Neuron (in vitro differentiated cells): Measurements from ENCODE around the gene FNBP1.
"Not testable (repeated sequence)": the region's sequence is repeated elsewhere in the genome, so short reads cannot be mapped to it uniquely, and the experiment has no call there.

Experiments used
- H2AFZ ChIP-seq: one replicate; pipeline ENCODE4 v1.6.1; 2013; ENCODE audit warnings: low read depth, mild to moderate bottlenecking, inconsistent platforms, low read length, moderate library complexity
- H3K27me3 ChIP-seq: one replicate; pipeline ENCODE4 v1.6.1; 2013; ENCODE audit warnings: low read length; ENCODE audit not compliant: insufficient read depth
- H3K36me3 ChIP-seq: one replicate; pipeline ENCODE4 v1.6.1; 2013; ENCODE audit warnings: low read length; ENCODE audit not compliant: insufficient read depth
- H3K4me1 ChIP-seq: one replicate; pipeline ENCODE4 v1.6.1; 2013; ENCODE audit warnings: low read length; ENCODE audit not compliant: insufficient read depth
- H3K4me3 ChIP-seq: 2 replicates; pipeline ENCODE4 v1.5.1; 2013; ENCODE audit warnings: mild to moderate bottlenecking, low read length, moderate library complexity
- H3K9me3 ChIP-seq: one replicate; pipeline ENCODE4 v1.6.1; 2013; ENCODE audit warnings: low read length

The FNBP1 gene

DNA sequence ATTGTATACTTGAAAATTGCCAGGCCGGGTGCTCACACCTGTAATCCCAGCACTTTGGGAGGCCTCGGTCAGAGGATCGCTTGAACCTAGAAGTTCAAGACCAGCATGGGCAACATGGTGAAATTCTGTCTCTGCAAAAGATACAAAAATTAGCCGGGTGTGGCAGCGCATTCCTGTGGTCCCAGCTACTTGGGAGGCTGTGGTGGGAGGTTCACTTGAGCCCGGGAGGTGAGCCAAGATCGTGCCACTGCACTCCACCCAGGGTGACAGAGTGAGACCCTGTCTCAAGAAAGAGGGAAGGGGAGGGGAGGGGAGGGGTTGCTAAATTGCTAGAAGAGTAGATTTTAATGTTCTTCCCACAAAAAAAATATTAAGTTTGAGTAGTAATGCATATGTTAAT lies 53.2 kb downstream of the FNBP1 start:
- no peaks in the 10 kb centered on the region for H3K27me3 ChIP-seq
- no peak overlapping the region for H3K4me3 ChIP-seq
- no peaks in the 10 kb centered on the region for H3K4me1 ChIP-seq
- H3K36me3 ChIP-seq, result no peaks in the 10 kb centered on the region
- peaks cover 3% of the 10 kb centered on the region for H3K9me3 ChIP-seq
- no peak overlapping the region for H2AFZ ChIP-seq

- Histone ChIP-seq H3K27me3 (no peaks in the 10 kb centered on the region), H3K4me1 (no peaks in the 10 kb centered on the region), H3K9me3 (peaks cover 5% of the 10 kb centered on the region), H3K36me3 (no peaks in the 10 kb centered on the region), H3K4me3 (no peak overlapping the region), H2AFZ (no peak overlapping the region)
Measured at GRCh38 chr9:129989362-129989708, 53.7 kb downstream of the FNBP1 start.

GRCh38 chr9:129988607-129989361 lies 54.2 kb downstream of the FNBP1 start:
- H3K36me3 ChIP-seq, result no peaks in the 10 kb centered on the region
- no peak overlapping the region for H2AFZ ChIP-seq
- no peaks in the 10 kb centered on the region for H3K27me3 ChIP-seq
- H3K9me3 ChIP-seq, result peaks cover 7% of the 10 kb centered on the region
- H3K4me3 ChIP-seq, result no peak overlapping the region
- H3K4me1 ChIP-seq, result no peaks in the 10 kb centered on the region

GRCh38 chr9:129987941-129988340 lies 55.0 kb downstream of the FNBP1 start:
- Histone ChIP-seq H3K4me1 (no peaks in the 10 kb centered on the region), H3K36me3 (no peaks in the 10 kb centered on the region), H2AFZ (no peak overlapping the region), H3K9me3 (peaks cover 7% of the 10 kb centered on the region), H3K27me3 (no peaks in the 10 kb centered on the region), H3K4me3 (no peak overlapping the region)

DNA sequence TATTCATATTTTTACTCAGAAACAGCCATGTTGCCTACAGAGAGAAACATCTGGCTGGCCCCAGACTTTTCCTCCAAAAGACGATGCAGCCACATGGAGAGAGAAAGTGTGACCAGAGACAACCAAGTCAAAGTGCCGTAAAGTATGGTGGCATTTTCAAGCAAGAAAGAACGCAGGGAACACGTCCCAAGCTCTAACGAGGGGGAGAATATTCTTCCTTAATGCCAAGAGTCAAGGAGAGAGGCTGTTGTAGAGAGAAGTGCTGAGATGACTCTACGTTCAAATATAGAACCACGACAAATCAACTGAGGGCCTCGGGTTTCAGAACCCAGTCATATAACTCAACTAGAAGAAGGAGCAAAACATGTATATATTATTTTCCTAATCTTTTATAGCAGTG lies 55.9 kb downstream of the FNBP1 start:
- no peaks in the 10 kb centered on the region for H3K36me3 ChIP-seq
- H2AFZ ChIP-seq, result no peak overlapping the region
- H3K9me3 ChIP-seq, result peaks cover 7% of the 10 kb centered on the region
- H3K27me3 ChIP-seq, result no peaks in the 10 kb centered on the region
- no peak overlapping the region for H3K4me3 ChIP-seq
- H3K4me1 ChIP-seq, result no peaks in the 10 kb centered on the region

DNA sequence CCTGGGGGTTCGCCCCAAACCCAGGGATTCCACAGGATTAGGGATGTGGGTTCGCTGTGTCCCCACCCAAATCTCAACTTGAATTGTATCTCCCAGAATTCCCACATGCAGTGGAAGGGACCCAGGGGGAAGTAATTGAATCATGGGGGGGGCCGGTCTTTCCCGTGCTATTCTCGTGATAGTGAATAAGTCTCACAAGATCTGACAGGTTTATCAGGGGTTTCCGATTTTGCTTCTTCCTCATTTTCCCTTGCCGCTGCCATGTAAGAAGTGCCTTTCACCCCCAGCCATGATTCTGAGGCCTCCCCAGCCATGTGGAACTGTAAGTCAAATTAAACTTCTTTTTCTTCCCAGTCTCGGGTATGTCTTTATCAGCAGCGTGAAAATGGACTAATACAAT lies 58.4 kb downstream of the FNBP1 start:
- H3K4me1 ChIP-seq, result peaks cover 11% of the 10 kb centered on the region
- not testable (repeated sequence) for H3K27me3 ChIP-seq, H3K36me3 ChIP-seq, H3K4me3 ChIP-seq, H3K9me3 ChIP-seq, H2AFZ ChIP-seq

GRCh38 chr9:129983891-129984290 lies 59.1 kb downstream of the FNBP1 start:
- Histone ChIP-seq H3K9me3 (peaks cover 7% of the 10 kb centered on the region), H3K4me1 (peaks cover 11% of the 10 kb centered on the region), H3K4me3 (no peak overlapping the region), H3K27me3 (no peaks in the 10 kb centered on the region), H2AFZ (no peak overlapping the region), H3K36me3 (no peaks in the 10 kb centered on the region)

DNA sequence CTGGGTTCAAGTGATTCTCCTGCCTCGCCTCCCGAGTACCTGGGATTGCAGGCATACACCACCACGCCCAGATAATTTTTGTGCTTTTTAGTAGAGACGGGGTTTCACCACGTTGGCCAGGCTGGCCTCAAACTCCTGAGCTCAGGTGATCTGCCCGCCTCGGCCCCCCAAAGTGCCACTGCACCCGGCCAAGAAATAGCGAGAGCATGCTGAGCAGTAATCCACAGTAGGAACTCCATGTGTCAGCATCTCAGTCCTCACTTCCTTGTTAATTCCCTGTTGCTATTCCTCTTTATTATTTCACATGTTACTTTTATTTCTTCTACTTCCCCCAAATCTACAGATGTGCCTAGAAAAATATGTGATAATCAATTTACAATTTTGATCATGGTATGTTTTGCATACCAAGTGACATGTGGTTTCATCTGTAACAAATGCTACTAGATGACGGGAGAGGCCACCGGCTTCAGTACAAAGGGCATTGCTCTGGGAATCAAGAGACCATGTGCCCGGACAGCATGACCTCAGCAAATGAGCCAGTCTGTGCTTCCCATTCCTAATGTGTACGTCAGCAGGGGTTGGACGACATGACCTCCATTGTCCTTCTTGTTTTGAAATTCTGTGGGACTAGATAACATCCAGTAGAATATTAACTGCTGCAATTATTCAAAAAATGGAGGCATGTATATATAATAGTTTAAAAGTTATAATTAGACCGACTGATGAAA lies 61.6 kb downstream of the FNBP1 start:
- Histone ChIP-seq H3K4me1 (peaks cover 11% of the 10 kb centered on the region), H3K9me3 (peaks cover 7% of the 10 kb centered on the region), H3K36me3 (peaks cover 10% of the 10 kb centered on the region), H2AFZ (no peak overlapping the region), H3K27me3 (no peaks in the 10 kb centered on the region), H3K4me3 (no peak overlapping the region)

DNA sequence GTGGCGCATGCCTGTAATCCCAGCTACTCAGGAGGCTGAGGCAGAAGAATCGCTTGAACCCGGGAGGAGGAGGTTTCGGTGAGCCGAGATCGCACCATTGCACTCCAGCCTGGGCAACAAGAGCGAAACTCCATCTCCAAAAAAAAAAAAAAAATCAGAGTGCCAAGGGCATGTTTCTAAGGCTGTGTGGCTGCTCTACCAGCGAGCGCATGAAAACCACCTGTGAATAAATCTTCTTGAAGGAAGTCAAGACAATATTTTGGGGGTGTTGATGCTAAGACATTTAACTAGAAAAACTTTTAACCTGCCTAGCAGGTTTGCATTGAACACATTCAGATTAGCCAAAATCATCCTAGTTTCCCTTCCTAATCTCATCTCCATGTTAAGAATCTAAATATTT lies 62.8 kb downstream of the FNBP1 start:
- H3K27me3 ChIP-seq, H2AFZ ChIP-seq, H3K9me3 ChIP-seq, H3K4me3 ChIP-seq: not testable (repeated sequence)
- H3K36me3 ChIP-seq, result peaks cover 19% of the 10 kb centered on the region
- H3K4me1 ChIP-seq, result peaks cover 11% of the 10 kb centered on the region

DNA sequence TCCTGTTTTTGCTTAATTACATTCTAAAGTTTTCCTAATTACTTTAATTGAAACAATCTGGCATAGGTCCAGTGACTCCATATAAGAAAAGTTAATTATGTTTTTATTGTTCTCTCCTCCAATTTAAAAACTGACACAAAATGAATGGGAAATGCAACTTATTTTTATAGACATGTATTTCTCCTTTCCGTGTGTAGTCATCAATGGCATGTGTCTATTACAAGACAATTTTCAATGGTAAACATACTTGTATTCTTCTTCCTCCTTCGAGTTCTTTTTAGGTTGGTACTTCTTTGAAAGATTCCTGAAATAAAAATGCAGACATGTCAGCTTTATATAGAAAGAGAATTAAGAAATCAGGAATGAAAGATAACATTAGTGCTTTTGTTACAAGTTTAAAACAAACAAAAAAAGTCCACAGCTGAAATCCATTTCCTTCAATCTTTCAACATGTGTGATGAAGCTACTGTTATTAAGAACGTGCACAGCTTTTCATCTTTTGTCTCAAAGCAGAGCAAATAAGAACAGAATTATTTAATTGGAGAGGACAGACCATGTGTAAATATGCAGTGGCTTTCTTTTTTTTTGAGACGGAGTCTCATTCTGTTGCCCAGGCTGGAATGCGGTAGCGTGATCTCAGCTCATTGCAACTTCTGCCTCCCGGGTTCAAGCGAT lies 63.8 kb downstream of the FNBP1 start:
- Histone ChIP-seq H3K4me3 (no peak overlapping the region), H3K4me1 (peaks cover 11% of the 10 kb centered on the region)

DNA sequence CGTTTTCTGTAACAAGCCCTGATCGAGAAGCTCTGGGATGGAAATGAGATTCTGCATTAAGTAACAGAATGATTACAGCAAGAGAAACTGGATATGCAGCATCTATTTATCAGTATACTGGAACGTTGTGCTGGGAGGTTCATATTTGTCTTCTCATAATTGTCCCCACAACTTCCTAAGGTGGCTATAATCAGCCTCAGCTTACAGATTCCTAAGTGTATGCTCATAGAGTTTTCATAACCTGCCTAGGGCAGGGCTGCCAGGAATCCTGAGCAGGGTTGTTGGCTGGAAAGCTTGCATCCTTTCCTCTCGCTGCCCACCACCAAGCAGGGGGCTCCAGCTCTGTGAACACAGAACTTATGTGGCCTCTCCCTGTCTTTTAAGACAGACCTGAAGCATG lies 70.2 kb downstream of the FNBP1 start:
- Histone ChIP-seq H3K27me3 (no peaks in the 10 kb centered on the region), H3K9me3 (no peaks in the 10 kb centered on the region), H3K36me3 (peaks cover 18% of the 10 kb centered on the region), H2AFZ (no peak overlapping the region), H3K4me3 (no peak overlapping the region), H3K4me1 (no peaks in the 10 kb centered on the region)

More for the DNA sequence above, 63.8 kb downstream of the FNBP1 start:
- H3K36me3 ChIP-seq, result peaks cover 19% of the 10 kb centered on the region
- no peak overlapping the region for H2AFZ ChIP-seq
- H3K27me3 ChIP-seq, result no peaks in the 10 kb centered on the region
- peaks cover under 1% of the 10 kb centered on the region for H3K9me3 ChIP-seq

GRCh38 chr9:129968690-129969485 lies 74.1 kb downstream of the FNBP1 start:
- peaks cover 16% of the 10 kb centered on the region for H3K4me1 ChIP-seq
- no peaks in the 10 kb centered on the region for H3K9me3 ChIP-seq
- H2AFZ ChIP-seq, result no peak overlapping the region
- H3K27me3 ChIP-seq, result no peaks in the 10 kb centered on the region
- peaks cover 4% of the 10 kb centered on the region for H3K36me3 ChIP-seq
- H3K4me3 ChIP-seq, result no peak overlapping the region
